Smooth muscle cell (in vitro differentiated cells): ENCODE results near the gene GFPT1. TPM values are rescaled to one million over a fixed set of nuclear protein-coding genes. Genes with fewer than 3 reads are reported as not detected.

ENCODE experiments used
- DNase-seq: peaks from one replicate; lab custom pipeline; 2025; ENCODE audit not compliant: unreplicated experiment; lab: John Stamatoyannopoulos, UW
- H2AFZ ChIP-seq: fragments of 200-600 bp; sonication (generic); 2 replicates; pipeline ENCODE4 v1.6.0; 2016; ENCODE audit warnings: antibody characterized with exemption, low read depth, mild to moderate bottlenecking
- H3F3A ChIP-seq: fragments of 200-600 bp; sonication (generic); 2 replicates; pipeline ENCODE4 v1.6.0; 2017; ENCODE audit warnings: antibody characterized with exemption, low read depth
- H3K27ac ChIP-seq: fragments of 200-600 bp; sonication (generic); 2 replicates; pipeline ENCODE4 v1.5.1; 2016; ENCODE audit warnings: low read depth, mild to moderate bottlenecking
- H3K27me3 ChIP-seq: fragments of 200-600 bp; sonication (generic); 2 replicates; pipeline ENCODE4 v1.6.1; 2016; ENCODE audit warnings: low read depth, mild to moderate bottlenecking
- H3K36me3 ChIP-seq: fragments of 200-600 bp; sonication (generic); 2 replicates; pipeline ENCODE4 v1.5.1; 2016; ENCODE audit warnings: low read depth
- H3K4me1 ChIP-seq: fragments of 200-600 bp; sonication (generic); 2 replicates; pipeline ENCODE4 v1.5.1; 2016; ENCODE audit warnings: low read depth
- H3K4me2 ChIP-seq: fragments of 200-600 bp; sonication (generic); 2 replicates; pipeline ENCODE4 v1.6.0; 2016; ENCODE audit warnings: mild to moderate bottlenecking
- H3K4me3 ChIP-seq: fragments of 200-600 bp; sonication (generic); 2 replicates; pipeline ENCODE4 v1.5.1; 2016; ENCODE audit warnings: mild to moderate bottlenecking
- H3K79me2 ChIP-seq: fragments of 200-600 bp; sonication (generic); 2 replicates; pipeline ENCODE4 v1.6.0; 2016; ENCODE audit warnings: low read depth, mild to moderate bottlenecking
- H3K9ac ChIP-seq: fragments of 200-600 bp; sonication (generic); 2 replicates; pipeline ENCODE4 v1.6.0; 2016; ENCODE audit warnings: low read depth
- H3K9me3 ChIP-seq: fragments of 200-600 bp; sonication (generic); replicated peaks from 2 replicates; pipeline ENCODE4 v1.5.1; 2016; ENCODE audit warnings: low read depth
- H4K20me1 ChIP-seq: fragments of 200-600 bp; sonication (generic); 2 replicates; pipeline ENCODE4 v1.6.0; 2016; ENCODE audit warnings: low read depth
- WGBS: methylation state at CpG from one replicate; pipeline ENCODE4 v1.1.7; 2016; ENCODE audit warnings: low lambda C conversion rate; 5-methylcytosine and 5-hydroxymethylcytosine counted together
- polyA plus RNA-seq: library from polyadenylated mRNA; unstranded; fragments of >200 nt; fragmentation: Nextera tagmentation; extraction: Ambion mirVana; gene quantifications from 2 replicates; pipeline ENCODE4 v1.2.1, GENCODE V29; 2016
- total RNA-seq: library from RNA; depleted of rRNA; stranded (reverse); fragments of >200 nt; gene quantifications from 2 replicates; pipeline ENCODE4 v1.2.3, GENCODE V29; 2014
- TF ChIP-seq, protein P1 (sequence below): fragments of 200-600 bp; sonication (generic); IDR thresholded peaks from 2 replicates; pipeline ENCODE4 v1.5.1; 2017; ENCODE audit warnings: borderline replicate concordance, mild to moderate bottlenecking, antibody characterized with exemption; ENCODE audit not compliant: insufficient read depth, poor library complexity, severe bottlenecking

The GFPT1 gene
- total and polyA plus RNA-seq, 2 experiments from 2014 or later: 78.5 to 97.7 TPM

- Histone ChIP-seq H3K4me1 (no peaks in the 10 kb centered on the region), H4K20me1 (no peaks in the 10 kb centered on the region), H3K27ac (no peak overlapping the region), H3K9me3 (no peaks in the 10 kb centered on the region), H3K36me3 (no peaks in the 10 kb centered on the region), H3K79me2 (no peaks in the 10 kb centered on the region), H3K27me3 (no peaks in the 10 kb centered on the region), H3F3A (no peaks in the 10 kb centered on the region), H3K4me2 (no peak overlapping the region), H3K4me3 (no peak overlapping the region), H3K9ac (no peak overlapping the region), H2AFZ (no peak overlapping the region)
- no peak for DNase-seq
- 75% methylated on average over 9 of the region's 9 CpGs for WGBS
- TF ChIP-seq, protein P1, sequence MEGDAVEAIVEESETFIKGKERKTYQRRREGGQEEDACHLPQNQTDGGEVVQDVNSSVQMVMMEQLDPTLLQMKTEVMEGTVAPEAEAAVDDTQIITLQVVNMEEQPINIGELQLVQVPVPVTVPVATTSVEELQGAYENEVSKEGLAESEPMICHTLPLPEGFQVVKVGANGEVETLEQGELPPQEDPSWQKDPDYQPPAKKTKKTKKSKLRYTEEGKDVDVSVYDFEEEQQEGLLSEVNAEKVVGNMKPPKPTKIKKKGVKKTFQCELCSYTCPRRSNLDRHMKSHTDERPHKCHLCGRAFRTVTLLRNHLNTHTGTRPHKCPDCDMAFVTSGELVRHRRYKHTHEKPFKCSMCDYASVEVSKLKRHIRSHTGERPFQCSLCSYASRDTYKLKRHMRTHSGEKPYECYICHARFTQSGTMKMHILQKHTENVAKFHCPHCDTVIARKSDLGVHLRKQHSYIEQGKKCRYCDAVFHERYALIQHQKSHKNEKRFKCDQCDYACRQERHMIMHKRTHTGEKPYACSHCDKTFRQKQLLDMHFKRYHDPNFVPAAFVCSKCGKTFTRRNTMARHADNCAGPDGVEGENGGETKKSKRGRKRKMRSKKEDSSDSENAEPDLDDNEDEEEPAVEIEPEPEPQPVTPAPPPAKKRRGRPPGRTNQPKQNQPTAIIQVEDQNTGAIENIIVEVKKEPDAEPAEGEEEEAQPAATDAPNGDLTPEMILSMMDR: no peak
These were observed 106.9 kb downstream of the GFPT1 start for GRCh38 chr2:69279931-69280681.

- no peaks in the 10 kb centered on the region for H3F3A ChIP-seq
- DNase-seq: no peak
- H3K4me2 ChIP-seq: no peak overlapping the region
- H3K27me3 ChIP-seq: no peaks in the 10 kb centered on the region
- no peak overlapping the region for H3K9ac ChIP-seq
- H3K79me2 ChIP-seq: no peaks in the 10 kb centered on the region
- H3K4me1 ChIP-seq: no peaks in the 10 kb centered on the region
- TF ChIP-seq, protein P1: no peak
- H3K36me3 ChIP-seq: no peaks in the 10 kb centered on the region
- 81% methylated on average over 2 of the region's 2 CpGs for WGBS
- no peak overlapping the region for H2AFZ ChIP-seq
- no peaks in the 10 kb centered on the region for H4K20me1 ChIP-seq
- H3K27ac ChIP-seq: no peak overlapping the region
- no peaks in the 10 kb centered on the region for H3K9me3 ChIP-seq
- H3K4me3 ChIP-seq: no peak overlapping the region
These were observed 107.8 kb downstream of the GFPT1 start for GRCh38 chr2:69279211-69279610.

- DNase-seq: no peak
- no peak overlapping the region for H3K27ac ChIP-seq
- no peaks in the 10 kb centered on the region for H4K20me1 ChIP-seq
- H2AFZ ChIP-seq: no peak overlapping the region
- H3K36me3 ChIP-seq: no peaks in the 10 kb centered on the region
- WGBS: 38% methylated on average over 5 of the region's 5 CpGs
- no peaks in the 10 kb centered on the region for H3K9me3 ChIP-seq
- TF ChIP-seq, protein P1: no peak
- no peaks in the 10 kb centered on the region for H3F3A ChIP-seq
- H3K27me3 ChIP-seq: no peaks in the 10 kb centered on the region
- H3K4me2 ChIP-seq: no peak overlapping the region
- H3K79me2 ChIP-seq: no peaks in the 10 kb centered on the region
- H3K9ac ChIP-seq: no peak overlapping the region
- no peaks in the 10 kb centered on the region for H3K4me1 ChIP-seq
- no peak overlapping the region for H3K4me3 ChIP-seq
These were observed 108.7 kb downstream of the GFPT1 start for GRCh38 chr2:69278366-69278765.

GRCh38 chr2:69275490-69275889, 111.5 kb downstream of the GFPT1 start:
- H3K79me2 ChIP-seq: no peaks in the 10 kb centered on the region
- H3K9ac ChIP-seq: no peak overlapping the region
- no peaks in the 10 kb centered on the region for H3K4me1 ChIP-seq
- H3K9me3 ChIP-seq: no peaks in the 10 kb centered on the region
- no peak overlapping the region for H3K4me3 ChIP-seq
- 100% methylated on average over 1 of the region's 1 CpG for WGBS
- H2AFZ ChIP-seq: no peak overlapping the region
- no peak for DNase-seq
- no peaks in the 10 kb centered on the region for H3K27me3 ChIP-seq
- H3K4me2 ChIP-seq: no peak overlapping the region
- H3K36me3 ChIP-seq: no peaks in the 10 kb centered on the region
- TF ChIP-seq, protein P1: no peak
- no peak overlapping the region for H3K27ac ChIP-seq
- H3F3A ChIP-seq: no peaks in the 10 kb centered on the region
- no peaks in the 10 kb centered on the region for H4K20me1 ChIP-seq
